GM21447 (cell line): ENCODE measurements around the gene CYTH2.
A peak's percentile ranks its signal among the peaks of the same experiment; 100 is the strongest.
"Not testable (repeated sequence)": the region's sequence is repeated elsewhere in the genome, so short reads cannot be mapped to it uniquely, and the experiment has no call there.

Experiments used
- ATAC-seq: cut with Tn5 transposase; IDR thresholded peaks from one replicate; pipeline ENCODE4 v1.9.1; 2021; ENCODE audit not compliant: unreplicated experiment

The CYTH2 gene

GRCh38 chr19:48510421-48511268 is 41.5 kb downstream of the CYTH2 start:
- ATAC-seq = no peak

DNA sequence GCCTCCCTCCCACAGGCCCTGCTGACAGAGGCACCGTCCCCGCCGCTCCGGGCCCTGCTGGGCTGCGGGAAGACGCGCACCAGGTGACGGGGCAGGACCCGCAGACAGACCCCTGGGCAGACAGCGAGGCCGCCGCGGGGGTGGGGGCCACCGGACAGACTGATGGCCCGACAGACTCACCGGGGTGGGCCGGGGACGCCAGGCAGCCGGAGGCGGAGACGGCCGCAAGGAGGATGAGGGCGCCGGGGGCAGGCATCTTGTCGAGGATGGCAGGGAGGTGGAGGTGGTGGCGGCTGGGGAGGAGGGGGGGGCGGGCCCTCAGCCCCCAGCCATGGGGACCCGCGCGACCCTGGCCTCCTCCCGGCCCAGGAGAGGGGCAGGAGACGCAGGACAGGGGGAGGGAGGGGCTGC is 42.2 kb downstream of the CYTH2 start:
- ATAC-seq = no peak

- ATAC-seq = no peak
Measured at GRCh38 chr19:48511800-48512503, 42.8 kb downstream of the CYTH2 start, which contains the start of gene LMTK3. Gene LMTK3 (minus strand): TSS chr19:48511835. CDS start chr19:48511576, 259 bp downstream.

- ATAC-seq = no peak
Measured at GRCh38 chr19:48512504-48513288, 43.5 kb downstream of the CYTH2 start.

GRCh38 chr19:48513289-48514122 is 44.3 kb downstream of the CYTH2 start:
- ATAC-seq = peak; percentile 63

GRCh38 chr19:48514123-48514458 is 44.9 kb downstream of the CYTH2 start:
- no peak for ATAC-seq

DNA sequence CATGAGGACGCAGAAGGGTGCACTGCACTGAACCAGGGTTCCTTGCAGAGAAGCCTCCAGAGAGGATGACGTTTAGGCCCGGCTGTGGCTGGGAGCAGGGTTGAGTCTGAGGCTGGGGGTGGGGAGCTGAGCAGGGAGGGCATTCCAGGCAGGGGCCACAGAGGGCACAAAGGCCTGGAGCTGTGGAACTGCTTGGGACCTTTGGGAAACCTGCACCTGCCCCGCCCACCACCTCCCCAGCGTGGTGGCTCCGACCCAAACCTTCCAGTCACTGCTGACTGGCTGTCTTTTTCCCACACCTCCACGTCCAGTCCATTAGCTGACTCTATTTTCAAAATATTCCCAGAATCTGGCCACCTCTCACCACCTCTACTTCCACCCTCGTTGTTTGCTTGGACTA is 47.4 kb downstream of the CYTH2 start:
- ATAC-seq = no peak

DNA sequence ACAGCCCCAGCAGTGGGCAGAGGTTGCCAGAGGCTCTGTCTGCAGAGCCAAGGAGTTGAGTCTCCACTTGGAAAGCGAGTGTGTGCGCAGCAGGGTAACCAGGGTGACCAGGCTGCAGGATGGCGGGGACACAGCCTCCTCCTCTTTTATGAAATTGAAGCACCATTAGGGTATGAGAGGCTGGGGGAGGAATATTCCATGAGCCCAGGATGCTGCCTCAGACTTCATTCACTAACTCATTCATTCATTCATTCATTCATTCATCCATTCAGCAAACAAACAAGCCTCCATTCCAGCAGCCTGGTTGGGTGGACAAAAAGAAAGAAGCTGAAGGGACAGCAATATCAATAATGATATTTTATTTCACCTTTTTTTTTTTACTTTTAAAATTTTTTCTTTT is 49.0 kb downstream of the CYTH2 start:
- no peak for ATAC-seq

- ATAC-seq = not testable (repeated sequence)
Measured at GRCh38 chr19:48519426-48519825, 50.3 kb downstream of the CYTH2 start.

- no peak for ATAC-seq
Measured at GRCh38 chr19:48520134-48520533, 51.0 kb downstream of the CYTH2 start.

DNA sequence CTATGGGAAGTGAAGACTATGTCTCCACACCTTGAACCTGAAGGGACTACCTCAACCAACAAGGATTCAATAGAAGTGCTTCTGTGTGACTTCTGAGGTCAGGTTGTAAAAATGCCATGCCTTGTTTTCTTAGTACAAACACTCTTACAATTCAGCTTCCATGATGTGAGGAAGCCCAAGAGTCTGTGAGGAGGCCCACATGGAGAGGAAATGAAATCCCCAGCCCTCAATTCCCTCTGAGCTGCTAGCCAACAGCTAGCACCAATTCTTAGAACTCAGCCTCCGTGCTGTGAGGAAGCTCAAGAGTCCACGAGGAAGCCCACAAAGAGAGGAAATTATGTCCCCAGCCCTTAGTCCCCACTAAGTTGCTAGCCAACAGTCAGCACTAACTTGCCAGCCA is 55.1 kb downstream of the CYTH2 start:
- ATAC-seq = no peak

DNA sequence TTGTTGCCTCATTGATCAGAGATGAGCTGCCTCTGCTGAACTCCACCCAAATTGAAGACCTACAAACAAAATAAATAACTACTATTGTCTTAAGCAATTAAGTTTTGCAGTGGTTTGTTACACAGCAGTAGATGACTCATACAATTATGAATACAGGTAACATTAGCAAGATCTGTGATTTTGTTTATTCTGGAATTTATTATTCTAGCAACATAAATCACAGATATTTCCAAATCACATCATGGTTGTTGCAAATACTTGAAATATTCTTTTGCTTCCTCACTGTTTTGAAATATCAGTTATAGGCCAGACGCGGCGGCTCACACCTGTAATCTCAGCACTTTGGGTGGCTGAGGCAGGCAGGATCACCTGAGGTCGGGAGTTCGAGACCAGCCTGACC is 55.6 kb downstream of the CYTH2 start:
- no peak for ATAC-seq

DNA sequence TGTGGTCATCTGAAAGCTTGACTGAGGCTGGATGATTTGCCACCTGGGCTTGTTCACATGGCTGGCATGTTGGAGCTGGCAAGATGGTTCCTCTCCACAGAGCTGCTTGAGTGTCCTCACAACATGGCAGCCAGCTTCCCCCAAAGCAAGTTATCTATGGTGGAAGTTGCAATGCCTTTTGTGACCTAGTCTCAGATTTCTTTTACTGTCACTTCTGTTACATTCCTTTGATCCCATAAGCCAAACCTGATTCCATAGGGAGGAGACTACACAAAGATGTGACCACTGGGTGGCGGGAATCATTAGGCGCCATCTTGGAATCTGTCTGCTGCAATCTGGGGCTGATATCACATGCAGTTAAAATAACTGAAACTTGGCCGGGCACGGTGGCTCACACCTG is 60.0 kb downstream of the CYTH2 start:
- no peak for ATAC-seq

GRCh38 chr19:48530066-48530720 is 61.0 kb downstream of the CYTH2 start:
- no peak for ATAC-seq

- ATAC-seq = no peak
Measured at GRCh38 chr19:48530770-48531169, 61.6 kb downstream of the CYTH2 start.
